ENCODE measurements around the gene GRAMD4. TPM values are rescaled to one million over a fixed set of nuclear protein-coding genes. Genes with fewer than 3 reads are reported as not detected.

The GRAMD4 gene
- total and polyA plus RNA-seq, 2 experiments from 2014 or later, result 21.8 to 31.0 TPM

DNA sequence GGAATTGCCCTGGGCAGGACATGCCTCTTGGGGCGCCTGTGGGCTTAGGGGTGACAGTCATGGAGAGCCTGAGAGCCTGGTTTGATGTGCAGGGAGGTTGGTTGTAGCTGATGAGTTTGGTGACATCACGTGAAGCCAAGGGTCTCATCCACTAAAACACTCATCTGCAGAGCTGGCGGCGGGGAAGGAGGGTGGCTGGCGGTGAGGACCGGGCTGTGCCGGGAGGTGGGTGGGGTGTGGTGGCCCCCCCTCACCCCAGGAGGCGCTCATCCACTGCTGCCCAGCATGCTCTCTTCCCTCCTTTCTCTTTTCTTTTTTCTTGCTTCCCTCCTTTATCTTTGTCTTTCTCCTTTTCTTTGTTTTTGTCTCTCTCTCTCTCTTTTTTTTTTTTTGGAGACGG lies 49.0 kb downstream of the GRAMD4 start:
- H2AFZ ChIP-seq, result no peak overlapping the region
- H3K27ac ChIP-seq, result no peak overlapping the region
- H3K27me3 ChIP-seq, result no peaks in the 10 kb centered on the region
- no peak overlapping the region for H3K4me3 ChIP-seq
- TF ChIP-seq EZH2 (IDR thresholded peaks at IDR 0.05; ENCODE audit: borderline replicate concordance) (no peak), CTCF (IDR thresholded peaks at IDR 0.05; ENCODE audit: poor library complexity) (no peak), EZH2phosphoT487 (IDR thresholded peaks at IDR 0.05; ENCODE audit: low read depth, severe bottlenecking, unreplicated experiment) (no peak)
- H3K9me3 ChIP-seq (ENCODE audit: low read depth), result no peaks in the 10 kb centered on the region
- no peaks in the 10 kb centered on the region for H3K79me2 ChIP-seq
- DNase-seq (ENCODE audit: low spot score), result no peak
- no peaks in the 10 kb centered on the region for H3K9me2 ChIP-seq (replicated peaks; ENCODE audit: insufficient read depth)
- 95% methylated on average over 9 of the region's 9 CpGs for WGBS (ENCODE audit: low lambda C conversion rate, missing lambda C conversion rate)
- no peak overlapping the region for H3K4me2 ChIP-seq
- H3K4me1 ChIP-seq (ENCODE audit: insufficient read depth), result no peaks in the 10 kb centered on the region
- H4K20me1 ChIP-seq (ENCODE audit: insufficient read depth, poor library complexity, severe bottlenecking), result no peaks in the 10 kb centered on the region
- no peaks in the 10 kb centered on the region for H3K36me3 ChIP-seq (replicated peaks; ENCODE audit: insufficient read depth, low read depth)

DNA sequence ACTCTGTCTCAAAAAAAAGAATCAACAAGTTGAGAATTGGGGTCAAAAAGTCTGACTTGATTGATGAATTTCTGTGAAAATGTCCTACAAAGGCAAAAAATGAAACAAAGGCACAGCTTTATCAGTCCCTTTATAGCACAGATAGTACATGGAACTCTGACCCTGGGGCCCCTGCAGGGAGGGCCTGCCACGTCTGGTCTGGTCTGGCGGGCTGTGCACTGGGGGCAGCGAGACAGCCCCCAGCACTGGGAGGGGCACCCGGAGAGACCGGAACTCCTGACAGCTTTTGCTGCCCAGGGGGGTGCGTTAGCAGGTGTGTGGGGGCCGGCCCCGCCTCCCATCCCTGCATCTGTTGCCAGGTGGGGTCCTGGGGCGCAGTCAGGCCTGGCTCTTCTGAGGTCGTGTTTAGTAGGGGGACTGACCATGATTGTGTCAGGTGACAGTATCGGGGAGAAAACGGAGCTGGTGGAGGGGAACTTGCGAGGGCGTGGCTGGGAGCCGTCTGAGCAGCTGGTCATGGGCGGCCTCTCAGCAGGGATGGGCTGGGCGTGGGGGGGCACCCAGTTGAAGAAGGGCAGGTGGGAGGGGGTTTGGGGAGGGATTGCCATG lies 51.7 kb downstream of the GRAMD4 start:
- peak overlapping the region; percentile 50 for H3K27ac ChIP-seq
- H3K4me1 ChIP-seq (ENCODE audit: insufficient read depth), result no peaks in the 10 kb centered on the region
- no peaks in the 10 kb centered on the region for H3K79me2 ChIP-seq
- no peaks in the 10 kb centered on the region for H3K9me2 ChIP-seq (replicated peaks; ENCODE audit: insufficient read depth)
- DNase-seq (ENCODE audit: low spot score), result peak; percentile 34
- H3K4me2 ChIP-seq, result no peak overlapping the region
- no peak for TF ChIP-seq EZH2 (IDR thresholded peaks at IDR 0.05; ENCODE audit: borderline replicate concordance)
- no peak for TF ChIP-seq CTCF (IDR thresholded peaks at IDR 0.05; ENCODE audit: poor library complexity)
- TF ChIP-seq EZH2phosphoT487 (IDR thresholded peaks at IDR 0.05; ENCODE audit: low read depth, severe bottlenecking, unreplicated experiment), result no peak
- no peaks in the 10 kb centered on the region for H3K27me3 ChIP-seq
- no peaks in the 10 kb centered on the region for H3K36me3 ChIP-seq (replicated peaks; ENCODE audit: insufficient read depth, low read depth)
- no peaks in the 10 kb centered on the region for H3K9me3 ChIP-seq (ENCODE audit: low read depth)
- H4K20me1 ChIP-seq (ENCODE audit: insufficient read depth, poor library complexity, severe bottlenecking), result no peaks in the 10 kb centered on the region
- no peak overlapping the region for H3K4me3 ChIP-seq
- 88% methylated on average over 17 of the region's 17 CpGs for WGBS (ENCODE audit: low lambda C conversion rate, missing lambda C conversion rate)
- no peak overlapping the region for H2AFZ ChIP-seq

DNA sequence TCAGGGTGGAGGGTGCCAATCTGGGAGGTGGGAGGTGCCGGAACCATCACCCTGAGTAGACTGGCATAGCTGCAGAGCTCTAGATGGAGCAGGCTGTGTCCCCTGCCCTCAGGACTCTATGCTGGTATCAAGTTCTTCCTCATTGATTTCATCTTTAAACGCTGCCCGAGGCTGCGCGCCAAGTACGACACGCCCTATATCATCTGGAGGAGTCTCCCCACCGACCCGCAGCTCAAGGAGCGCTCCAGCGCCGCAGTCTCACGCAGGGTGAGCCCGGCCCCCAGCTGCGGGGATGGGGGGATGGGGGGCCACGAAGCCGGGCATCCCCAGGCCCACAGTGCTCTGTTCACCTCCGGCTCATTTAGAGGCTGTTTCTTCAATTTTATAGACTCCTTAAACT lies 52.5 kb downstream of the GRAMD4 start:
- H3K4me1 ChIP-seq (ENCODE audit: insufficient read depth), result no peaks in the 10 kb centered on the region
- no peaks in the 10 kb centered on the region for H3K79me2 ChIP-seq
- H3K4me3 ChIP-seq, result no peak overlapping the region
- WGBS (ENCODE audit: low lambda C conversion rate, missing lambda C conversion rate), result 89% methylated on average over 18 of the region's 18 CpGs
- no peak overlapping the region for H2AFZ ChIP-seq
- no peaks in the 10 kb centered on the region for H4K20me1 ChIP-seq (ENCODE audit: insufficient read depth, poor library complexity, severe bottlenecking)
- TF ChIP-seq CTCF (IDR thresholded peaks at IDR 0.05; ENCODE audit: poor library complexity) (no peak), EZH2 (IDR thresholded peaks at IDR 0.05; ENCODE audit: borderline replicate concordance) (no peak), EZH2phosphoT487 (IDR thresholded peaks at IDR 0.05; ENCODE audit: low read depth, severe bottlenecking, unreplicated experiment) (no peak)
- no peak overlapping the region for H3K4me2 ChIP-seq
- no peaks in the 10 kb centered on the region for H3K36me3 ChIP-seq (replicated peaks; ENCODE audit: insufficient read depth, low read depth)
- H3K9me3 ChIP-seq (ENCODE audit: low read depth), result no peaks in the 10 kb centered on the region
- no peaks in the 10 kb centered on the region for H3K27me3 ChIP-seq
- no peak overlapping the region for H3K27ac ChIP-seq
- H3K9me2 ChIP-seq (replicated peaks; ENCODE audit: insufficient read depth), result no peaks in the 10 kb centered on the region
- DNase-seq (ENCODE audit: low spot score), result no peak
